Left cardiac atrium (tissue), 4 donors: ENCODE results near the gene MB21D2. TPM values are rescaled to one million over a fixed set of nuclear protein-coding genes. Genes with fewer than 3 reads are reported as not detected.
"Not testable (repeated sequence)": the region's sequence is repeated elsewhere in the genome, so short reads cannot be mapped to it uniquely, and the experiment has no call there.

Experiments
- ATAC-seq, 2 donors: fragments of 200-7000 bp; cut with Tn5 transposase; one replicate each; pipeline ENCODE4 v1.9.1; 2020; ENCODE audit warnings: mild to moderate bottlenecking in 2 of 2, moderate library complexity in 2 of 2
- DNase-seq: peaks from one replicate; pipeline ENCODE4 v3.0.0-alpha.2; 2020
- intact Hi-C, 2 donors: fragments of 100-400 bp; cut with DNase I; formaldehyde crosslinking; loops; one replicate each; pipeline versions ENCODE4 v1.14.1 to v1.15.1; 2022 to 2023
- total RNA-seq, 2 donors: library from RNA; stranded (reverse); fragmentation: NEBNext Ultra II Directional; extraction: Animal tissue kit (Norgen Biotek cat#: 25700); gene quantifications; one replicate each; pipeline ENCODE4 v1.2.1, GENCODE V29; 2021
- donor health status: DM: no; HTN: yes; CAD: no.
- donor health status: DM: no; HTN: yes; CAD: no; lungs with severe emphysema.
- donor health status: DM: yes; HTN: yes; CAD: no.
- donor health status: Dilated cardiomyopathy.

MB21D2 gene
- total RNA-seq, 2 donors from 2014 or later: 2.2 to 4.1 TPM

DNA sequence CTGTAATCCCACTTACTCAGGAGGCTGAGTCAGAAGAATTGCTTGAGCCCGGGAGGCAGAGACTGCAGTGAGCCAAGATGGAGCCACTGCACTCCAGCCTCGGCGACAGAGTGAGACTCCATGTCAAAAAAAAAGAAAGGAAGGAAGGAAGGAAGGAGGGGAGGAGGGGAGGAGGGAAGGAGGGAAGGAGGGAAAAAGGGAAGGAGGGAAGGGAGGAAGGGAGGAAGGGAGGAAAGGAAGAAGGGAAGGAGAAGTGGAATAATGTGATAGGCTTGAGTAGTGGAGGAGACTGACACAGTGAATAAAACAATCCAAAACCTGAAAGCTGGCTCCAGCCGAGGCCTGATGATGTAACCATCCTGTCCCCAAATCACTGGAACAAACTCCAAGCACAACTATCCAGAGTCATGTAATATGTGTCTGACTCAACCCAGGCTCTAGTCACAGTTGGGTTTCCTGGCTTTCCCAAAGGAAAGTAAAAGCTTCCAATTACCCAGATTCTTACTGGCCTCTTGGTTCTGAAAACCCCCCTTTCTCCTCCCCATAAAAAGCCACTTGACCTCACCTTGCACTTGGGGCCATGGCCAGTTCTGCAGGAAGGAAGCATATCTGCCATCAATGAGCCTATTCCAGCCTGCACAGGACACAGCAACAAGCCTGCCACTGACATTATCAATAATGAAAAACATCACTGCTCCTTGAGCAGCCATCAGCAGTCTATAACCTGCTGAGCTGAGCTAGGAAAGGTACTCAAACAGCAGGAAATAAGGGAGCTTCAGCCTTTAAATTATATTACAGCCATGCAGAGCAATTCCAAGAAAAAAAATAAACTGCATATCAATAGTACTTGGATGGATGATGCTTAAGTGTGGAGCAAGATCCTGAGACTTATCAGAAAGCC, 48.3 kb downstream of the MB21D2 start:
- peak; percentile 63 for DNase-seq
- intact Hi-C loops: no loop called here
- peak; percentile 79 to 81 for ATAC-seq

DNA sequence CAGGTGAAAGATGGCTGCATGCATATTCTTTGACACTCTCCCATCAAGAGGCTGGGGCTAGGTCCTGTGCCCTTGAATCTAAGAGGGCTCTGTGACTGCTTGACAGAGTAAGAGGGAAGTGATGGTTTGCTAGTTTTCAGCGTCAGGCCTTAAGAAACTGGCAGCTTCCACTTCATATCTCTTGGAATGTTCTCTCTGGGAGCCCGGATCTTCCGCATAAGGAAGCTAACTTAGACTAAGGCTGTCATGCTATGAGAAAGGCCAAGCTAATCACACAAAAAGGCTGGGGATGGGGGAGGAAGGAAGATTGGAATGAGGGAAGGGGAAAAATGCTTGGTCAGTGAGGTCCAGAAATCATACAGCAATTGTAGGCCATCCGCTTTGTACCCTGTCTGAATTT, 50.0 kb downstream of the MB21D2 start:
- intact Hi-C loops: no loop called here
- ATAC-seq (peak; percentile 57 to 58), DNase-seq (no peak)

DNA sequence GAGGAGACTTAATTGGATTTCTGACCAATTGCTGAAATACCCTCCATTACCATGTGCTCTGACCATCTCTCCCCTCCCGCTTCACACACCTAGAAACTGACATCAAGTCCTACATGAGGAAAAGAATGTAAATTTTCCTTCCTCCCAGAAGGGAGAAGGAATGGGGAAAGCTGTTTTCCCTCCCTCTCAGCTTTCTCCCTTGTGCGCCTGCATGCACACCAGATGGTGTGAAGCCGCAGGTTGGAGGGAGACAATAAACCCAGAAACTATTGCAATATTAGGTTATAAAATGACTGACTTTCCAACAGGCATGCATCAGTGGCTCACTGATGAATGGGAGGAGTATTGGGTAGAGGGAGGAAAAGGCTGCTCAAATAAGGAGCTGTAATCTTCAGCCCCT, 50.9 kb downstream of the MB21D2 start:
- ATAC-seq (no peak), DNase-seq (no peak)
- intact Hi-C loops: no loop called here

DNA sequence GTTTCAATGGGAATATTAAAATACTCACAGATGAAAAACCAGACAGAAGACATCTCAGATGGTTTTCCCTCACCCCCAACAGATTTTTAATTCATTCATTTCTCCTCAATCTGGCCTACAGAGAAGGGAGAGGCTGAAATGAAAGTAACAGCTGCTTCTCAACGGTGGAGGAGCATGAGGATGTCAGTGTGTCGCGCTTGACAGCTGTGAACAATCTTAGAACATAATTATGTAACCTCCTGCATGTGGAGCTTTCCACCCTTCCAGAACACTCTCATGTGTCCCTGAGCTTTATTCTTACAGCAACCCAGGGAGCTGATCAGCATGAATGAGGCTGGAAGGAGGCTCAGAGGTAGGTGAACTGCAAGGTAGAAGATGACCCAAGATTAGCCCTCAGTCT, 52.7 kb downstream of the MB21D2 start:
- no peak for DNase-seq
- intact Hi-C loops: no loop called here
- ATAC-seq: peak; percentile 52 to 79

DNA sequence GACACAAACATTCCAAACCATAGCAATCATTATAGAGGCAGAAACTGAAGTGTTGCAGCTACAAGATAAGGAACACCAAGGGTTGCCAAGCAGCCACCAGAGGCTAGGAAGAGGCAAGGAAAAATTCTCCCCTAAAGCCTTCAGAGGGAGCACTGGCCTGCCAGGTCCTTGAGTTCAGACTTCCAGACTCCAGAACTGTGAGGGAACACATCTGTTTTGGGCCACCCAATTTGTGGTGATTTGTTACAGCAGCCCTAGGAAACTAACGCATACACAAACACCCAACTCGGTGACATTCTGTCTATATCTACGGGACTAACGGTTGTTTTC, 54.6 kb downstream of the MB21D2 start:
- no peak for DNase-seq
- intact Hi-C loops: no loop called here
- peak in 1 of 2 donors; percentile 36 for ATAC-seq

- intact Hi-C loops: no loop called here
- no peak for DNase-seq
- no peak for ATAC-seq
These were observed 55.1 kb downstream of the MB21D2 start for GRCh38 chr3:192862408-192863090.

GRCh38 chr3:192861972-192862371, 55.7 kb downstream of the MB21D2 start:
- ATAC-seq: no peak
- no peak for DNase-seq
- intact Hi-C loops: no loop called here

- ATAC-seq (no peak), DNase-seq (no peak)
- intact Hi-C loops: no loop called here
These were observed 57.2 kb downstream of the MB21D2 start for GRCh38 chr3:192860454-192860853.

GRCh38 chr3:192858849-192859585, 58.6 kb downstream of the MB21D2 start:
- intact Hi-C loops: no loop called here
- ATAC-seq (peak in 1 of 2 donors; percentile 39), DNase-seq (peak; percentile 31)

GRCh38 chr3:192857260-192857661, 60.4 kb downstream of the MB21D2 start:
- intact Hi-C loops: no loop called here
- ATAC-seq: no peak
- DNase-seq: no peak

DNA sequence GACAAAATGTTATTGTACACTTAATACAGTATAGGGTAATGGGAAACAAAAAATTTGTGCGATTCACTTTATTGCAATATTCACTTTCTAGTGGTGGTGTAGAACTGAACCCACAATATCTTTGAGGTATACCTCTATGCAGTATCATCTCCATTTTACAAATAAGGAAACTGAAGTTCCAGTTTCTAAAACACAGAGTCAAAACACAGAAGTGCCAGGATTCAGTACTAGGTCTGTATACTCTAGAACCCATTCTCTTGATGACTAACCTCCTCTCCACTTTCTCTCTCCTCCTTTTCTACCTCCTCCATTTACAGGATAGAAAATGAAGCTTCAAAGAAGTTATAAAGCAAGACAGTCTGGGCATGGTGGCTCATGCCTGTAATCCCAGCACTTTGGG, 62.2 kb downstream of the MB21D2 start:
- ATAC-seq (no peak), DNase-seq (no peak)
- intact Hi-C loops: no loop called here

- ATAC-seq (peak; percentile 81 to 87), DNase-seq (peak; percentile 72)
- intact Hi-C loops: no loop called here
These were observed 65.8 kb downstream of the MB21D2 start for GRCh38 chr3:192851821-192852372.

DNA sequence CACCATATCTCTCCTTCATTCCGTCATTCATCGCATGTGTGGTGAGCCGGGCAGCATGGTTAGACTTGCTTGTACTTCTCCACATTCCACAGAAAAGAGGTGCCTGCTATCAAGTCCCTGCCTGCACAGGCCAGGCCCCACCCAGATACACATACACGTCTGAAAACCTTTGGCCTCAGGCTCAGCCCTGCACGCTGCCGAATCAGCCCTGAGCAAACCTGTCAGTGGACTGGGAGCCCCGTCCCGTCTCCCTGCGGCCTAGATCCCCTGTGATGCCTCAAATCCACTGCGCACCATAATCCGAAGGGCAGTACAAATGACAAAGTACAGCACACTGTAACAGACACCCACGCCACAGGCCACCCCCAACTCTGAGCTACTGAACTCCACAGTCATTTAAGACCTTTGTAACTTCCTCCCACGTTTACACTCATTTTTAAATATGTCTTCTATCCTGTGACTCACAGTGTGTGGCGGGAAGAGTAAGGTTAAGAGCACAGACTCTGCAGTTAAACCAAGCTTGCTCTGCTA, 67.1 kb downstream of the MB21D2 start:
- intact Hi-C loops: no loop called here
- DNase-seq: no peak
- ATAC-seq: peak in 1 of 2 donors; percentile 54

DNA sequence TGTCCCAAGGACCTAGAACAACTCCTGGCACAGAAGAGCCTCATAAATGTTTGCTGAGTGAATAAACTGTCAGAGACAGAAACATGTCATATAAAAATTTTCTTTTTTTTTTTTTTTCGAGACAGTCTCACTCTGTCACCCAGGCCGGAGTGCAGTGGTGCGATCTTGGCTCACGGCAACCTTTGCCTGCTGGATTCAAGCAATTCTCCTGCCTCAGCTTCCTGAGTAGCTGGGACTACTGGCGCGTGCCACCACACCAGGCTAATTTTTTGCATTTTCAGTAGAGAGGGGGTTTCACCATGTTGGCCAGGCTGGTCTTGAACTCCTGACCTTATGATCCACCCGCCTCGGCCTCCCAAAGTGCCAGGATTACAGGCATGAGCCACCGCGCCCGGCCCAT, 67.8 kb downstream of the MB21D2 start:
- DNase-seq, intact Hi-C loops, ATAC-seq: not testable (repeated sequence)

DNA sequence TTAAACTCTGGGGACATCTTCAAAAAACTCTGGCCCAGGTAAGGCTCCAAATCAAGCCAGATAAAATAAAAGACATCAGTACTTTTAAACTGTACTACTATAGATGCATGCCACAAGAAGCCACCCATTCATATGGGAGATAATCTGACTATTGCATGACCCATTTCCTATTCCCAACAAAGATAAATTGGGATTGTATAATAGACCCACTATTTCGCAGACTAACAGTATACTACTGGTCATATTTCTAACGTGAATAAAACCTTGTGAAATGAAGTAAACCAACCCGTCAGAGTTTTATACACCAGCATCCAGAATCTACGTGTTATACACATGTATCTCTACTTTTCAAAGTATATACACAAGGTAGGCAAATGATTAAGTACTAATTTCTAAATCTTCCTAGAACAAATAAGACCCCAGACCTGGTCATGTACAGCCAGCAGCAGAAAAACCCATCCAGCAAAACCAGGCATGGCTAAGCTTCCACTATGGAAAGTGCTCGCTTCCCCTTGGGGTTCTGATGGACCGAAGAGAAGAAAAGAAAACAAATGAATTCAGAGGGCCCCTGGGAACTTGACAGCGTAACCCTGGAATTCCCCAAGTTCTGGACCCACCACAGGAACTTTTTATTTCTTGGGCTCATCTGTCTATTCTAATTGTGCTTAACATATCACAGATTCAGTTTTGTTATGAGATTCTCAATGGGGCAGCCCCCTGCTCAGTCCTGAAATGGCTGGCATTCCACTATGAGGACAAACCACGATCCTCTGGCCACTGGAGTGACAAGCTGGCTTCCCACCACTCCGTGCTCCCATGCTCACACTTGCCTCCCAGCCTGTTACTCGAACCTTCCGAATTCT, 69.1 kb downstream of the MB21D2 start:
- intact Hi-C loops: no loop called here
- DNase-seq: no peak

GRCh38 chr3:192847941-192848340, 69.7 kb downstream of the MB21D2 start:
- ATAC-seq: no peak
- no peak for DNase-seq
- intact Hi-C loops: no loop called here

More for the DNA sequence above, 69.1 kb downstream of the MB21D2 start:
- no peak for ATAC-seq

GRCh38 chr3:192845526-192845855, 72.2 kb downstream of the MB21D2 start:
- intact Hi-C loops: no loop called here
- no peak for DNase-seq
- ATAC-seq: no peak

GRCh38 chr3:192844836-192845525, 72.7 kb downstream of the MB21D2 start:
- ATAC-seq: peak in 1 of 2 donors; percentile 49
- DNase-seq: no peak
- intact Hi-C loops: no loop called here
